Ureter (tissue), 1 donor: Measurements from ENCODE around the gene FZD2. TPM values are rescaled to one million over a fixed set of nuclear protein-coding genes. Genes with fewer than 3 reads are reported as not detected.
A peak's percentile ranks its signal among the peaks of the same experiment; 100 is the strongest.
"Not testable (repeated sequence)": the region's sequence is repeated elsewhere in the genome, so short reads cannot be mapped to it uniquely, and the experiment has no call there.

Experiments
- DNase-seq: peaks from one replicate; pipeline ENCODE4 v3.0.0-alpha.2; 2020; ENCODE audit warnings: low spot score
- total RNA-seq: library from RNA; stranded (reverse); gene quantifications from one replicate; pipeline ENCODE4 v1.2.4, GENCODE V29; 2023
- donor health status: DM: yes; HTN: yes; CAD: no.

FZD2 gene
- total RNA-seq, 1 donor from 2014 or later = 3.9 TPM

GRCh38 chr17:44575403-44575802 is 18.1 kb downstream of the FZD2 start:
- no peak for DNase-seq

GRCh38 chr17:44578947-44579346 is 21.7 kb downstream of the FZD2 start:
- DNase-seq = no peak

GRCh38 chr17:44581868-44582267 is 24.6 kb downstream of the FZD2 start:
- DNase-seq = no peak

GRCh38 chr17:44584443-44584842 is 27.2 kb downstream of the FZD2 start:
- DNase-seq = no peak

DNA sequence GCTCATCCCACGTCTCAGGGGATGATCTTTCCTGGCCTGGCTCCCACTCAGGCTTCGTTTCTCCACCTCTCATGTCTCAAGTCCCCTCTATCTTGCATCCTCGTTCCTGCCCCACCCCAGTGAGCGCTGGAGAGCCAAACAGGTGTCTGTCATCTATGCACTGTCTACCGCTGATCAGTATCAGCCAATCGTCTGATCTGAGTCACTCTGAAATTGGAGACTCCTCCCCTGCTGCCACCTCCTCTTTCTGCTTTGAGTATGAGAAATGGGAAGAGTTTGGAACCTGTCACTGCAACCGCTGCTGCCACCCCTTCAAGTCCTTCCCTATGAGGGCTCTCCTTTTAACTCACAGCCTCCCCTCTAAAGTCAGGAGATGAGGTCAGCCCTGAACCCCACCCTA is 28.0 kb downstream of the FZD2 start:
- DNase-seq = no peak

GRCh38 chr17:44587339-44587738 is 30.1 kb downstream of the FZD2 start:
- DNase-seq = peak; percentile 59

DNA sequence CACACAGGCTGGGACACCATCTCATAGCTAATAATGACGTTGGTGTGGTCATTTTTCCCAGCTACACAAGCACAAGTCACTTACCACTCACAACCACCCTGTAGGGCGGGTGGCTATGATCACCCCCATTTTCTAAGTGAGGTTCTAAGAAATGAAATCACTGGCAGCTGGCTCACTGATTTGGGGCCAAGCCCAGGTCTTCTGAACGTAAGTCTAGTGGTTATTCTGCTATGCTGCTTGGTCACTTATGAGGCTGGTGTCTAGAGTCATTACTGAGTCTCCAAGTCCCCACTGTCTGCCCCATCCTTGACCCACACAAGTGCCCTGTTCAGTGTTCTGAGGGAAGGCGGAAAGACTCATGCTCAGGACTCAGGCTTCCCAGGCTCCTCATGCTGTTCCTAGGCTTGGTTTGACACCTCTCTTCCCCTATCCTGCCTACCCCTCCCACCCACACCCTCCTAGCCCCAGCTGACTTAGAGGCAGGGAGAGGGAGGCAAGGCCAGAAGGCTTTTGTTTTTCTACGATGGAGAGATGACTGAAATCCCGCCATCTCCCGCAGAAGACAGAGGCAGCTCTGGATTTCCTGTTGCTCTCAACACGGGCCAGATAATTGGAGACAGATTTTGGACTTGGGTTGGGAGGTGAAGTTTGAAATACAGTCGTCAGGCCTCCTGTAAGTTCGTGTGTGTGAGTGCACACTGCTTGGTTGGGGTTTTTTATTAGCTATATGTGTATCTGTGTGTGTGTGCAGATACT is 32.2 kb downstream of the FZD2 start:
- DNase-seq = no peak

- DNase-seq = not testable (repeated sequence)
Measured at GRCh38 chr17:44590072-44590462, 32.8 kb downstream of the FZD2 start.

DNA sequence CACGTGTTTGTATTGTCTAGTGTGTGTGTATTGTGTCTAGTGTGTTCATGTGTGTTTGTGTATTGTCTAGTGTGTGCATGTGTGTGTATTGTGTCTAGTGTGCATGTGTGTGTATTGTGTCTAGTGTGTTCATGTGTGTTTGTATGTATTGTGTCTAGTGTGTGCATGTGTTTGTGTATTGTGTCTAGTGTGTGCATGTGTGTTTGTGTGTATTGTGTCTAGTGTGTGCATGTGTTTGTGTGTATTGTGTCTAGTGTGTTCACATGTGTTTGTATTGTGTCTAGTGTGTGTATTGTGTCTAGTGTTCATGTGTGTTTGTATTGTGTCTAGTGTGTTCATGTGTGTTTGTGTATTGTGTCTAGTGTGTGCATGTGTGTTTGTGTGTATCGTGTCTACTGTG is 33.5 kb downstream of the FZD2 start:
- DNase-seq = not testable (repeated sequence)

GRCh38 chr17:44591206-44591605 is 33.9 kb downstream of the FZD2 start:
- no peak for DNase-seq

- DNase-seq = no peak
Measured at GRCh38 chr17:44593156-44593555, 35.9 kb downstream of the FZD2 start.

DNA sequence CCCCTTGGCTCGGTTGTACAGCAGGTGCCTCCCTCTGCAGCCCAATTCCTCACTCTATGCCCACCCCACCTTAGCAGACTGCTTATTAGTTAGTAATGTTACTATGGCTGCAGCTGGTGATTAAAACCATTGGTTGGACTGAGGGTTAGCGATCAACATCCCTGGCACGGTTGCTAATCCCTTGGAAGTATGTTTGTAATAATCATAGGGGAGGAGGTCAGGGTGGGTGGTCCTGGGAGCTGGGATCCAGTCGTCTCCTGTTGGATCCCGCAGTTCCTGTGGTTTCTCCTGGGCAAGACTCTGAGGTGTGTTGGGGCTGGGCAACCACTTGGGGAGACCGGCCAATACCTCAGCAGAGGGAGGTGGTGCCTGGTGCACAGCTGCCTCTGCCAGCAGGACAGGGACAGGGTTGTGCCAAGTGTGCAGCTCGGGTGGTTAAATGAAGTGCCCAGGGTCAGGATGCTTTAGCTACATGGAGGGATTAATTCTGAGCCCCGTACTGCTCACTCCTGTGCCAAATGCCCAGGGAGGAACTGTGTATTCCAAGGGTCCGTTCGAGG is 38.0 kb downstream of the FZD2 start:
- no peak for DNase-seq

DNA sequence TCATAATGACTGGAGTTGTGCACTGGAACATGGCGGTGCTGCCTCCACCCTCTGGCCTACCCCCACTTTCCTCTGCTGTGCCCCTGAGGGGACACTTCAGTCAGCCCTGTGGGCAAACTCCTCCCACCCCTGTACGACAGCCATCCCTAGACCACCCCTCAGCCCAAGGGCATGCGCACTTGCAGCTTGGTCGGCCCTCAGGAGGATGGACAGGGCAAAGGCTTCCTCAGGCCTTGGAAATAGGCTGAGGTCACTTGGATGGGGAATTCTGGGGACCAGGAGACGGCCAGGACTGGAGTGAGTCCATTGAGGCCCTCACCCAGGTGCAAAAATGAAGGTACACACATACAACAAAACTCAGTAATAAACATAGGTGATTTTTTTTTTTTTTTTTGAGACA is 41.0 kb downstream of the FZD2 start:
- DNase-seq = no peak

GRCh38 chr17:44598932-44599297 is 41.6 kb downstream of the FZD2 start:
- no peak for DNase-seq

- peak; percentile 77 for DNase-seq
Measured at GRCh38 chr17:44599298-44600175, 42.3 kb downstream of the FZD2 start.

GRCh38 chr17:44601539-44601938 is 44.3 kb downstream of the FZD2 start:
- no peak for DNase-seq

DNA sequence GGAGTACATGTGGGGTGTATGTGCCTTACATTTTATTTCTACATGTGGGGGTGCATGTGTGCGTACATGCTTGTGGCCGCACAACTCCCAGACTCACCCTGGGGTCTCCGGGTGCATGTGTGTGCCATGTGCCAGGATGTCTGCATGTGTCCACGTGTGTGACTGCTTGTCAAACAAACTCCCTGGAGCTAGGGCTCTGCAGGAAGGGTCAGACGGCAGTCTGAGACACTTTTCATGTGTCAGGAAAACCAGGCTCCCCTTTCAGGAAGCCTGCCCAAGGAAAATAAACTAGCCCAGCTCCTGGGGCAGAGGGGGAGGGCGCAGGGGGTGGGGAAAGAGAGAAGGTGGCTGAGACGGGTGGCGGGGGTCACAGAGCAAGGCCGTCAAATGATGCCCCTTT is 44.7 kb downstream of the FZD2 start:
- DNase-seq = no peak

DNA sequence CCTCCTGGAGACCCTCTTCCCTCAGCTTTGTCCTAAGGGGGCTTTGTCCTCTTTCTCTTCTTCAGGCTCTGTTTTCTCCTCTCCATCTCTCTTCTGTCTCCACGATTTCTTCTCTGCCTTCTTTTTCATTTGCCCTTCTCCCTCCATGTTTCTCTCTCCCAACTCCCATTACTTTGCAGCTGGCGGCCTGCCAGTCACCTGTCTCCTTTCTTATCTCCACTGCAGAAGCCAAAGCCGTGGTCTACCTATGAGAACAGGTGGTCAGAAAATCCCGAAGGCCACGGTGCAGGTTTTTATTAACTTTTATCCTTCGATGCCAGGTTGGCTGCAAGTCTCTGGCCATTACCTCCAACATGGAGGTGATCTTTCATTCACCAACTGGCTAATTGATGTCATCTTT is 45.1 kb downstream of the FZD2 start:
- no peak for DNase-seq

GRCh38 chr17:44602970-44603369 is 45.7 kb downstream of the FZD2 start:
- no peak for DNase-seq

DNA sequence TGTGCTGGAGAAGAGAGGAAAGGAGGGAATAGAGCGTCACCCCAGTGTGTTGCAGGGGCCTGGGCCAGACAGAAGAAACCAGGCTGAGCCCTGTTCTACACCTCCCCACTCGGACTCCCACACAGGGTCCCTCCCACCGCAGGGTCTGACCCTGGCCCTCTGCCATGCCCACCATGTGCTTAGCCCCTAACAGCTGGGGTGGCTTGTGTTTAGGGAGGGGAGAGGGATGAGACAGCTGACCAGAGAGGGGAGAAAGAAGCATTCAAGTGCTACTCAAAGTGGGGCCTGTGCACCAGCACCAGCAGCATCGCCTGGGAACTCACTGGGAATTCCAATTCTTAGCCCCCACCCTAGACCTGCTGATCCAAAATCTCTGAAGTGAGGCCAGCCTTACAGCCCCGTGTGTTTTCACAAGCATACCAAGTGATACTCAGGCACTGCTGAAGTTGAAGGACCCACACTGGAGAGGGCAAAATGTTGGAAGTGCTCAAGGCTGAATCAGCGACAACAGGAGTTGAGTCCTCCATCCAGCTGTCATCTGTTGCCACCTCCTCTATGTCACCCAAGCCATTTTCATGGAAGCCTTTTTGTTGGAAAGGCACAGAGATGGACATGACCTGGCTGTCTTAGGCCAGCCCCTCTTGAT is 47.0 kb downstream of the FZD2 start:
- DNase-seq = no peak

DNA sequence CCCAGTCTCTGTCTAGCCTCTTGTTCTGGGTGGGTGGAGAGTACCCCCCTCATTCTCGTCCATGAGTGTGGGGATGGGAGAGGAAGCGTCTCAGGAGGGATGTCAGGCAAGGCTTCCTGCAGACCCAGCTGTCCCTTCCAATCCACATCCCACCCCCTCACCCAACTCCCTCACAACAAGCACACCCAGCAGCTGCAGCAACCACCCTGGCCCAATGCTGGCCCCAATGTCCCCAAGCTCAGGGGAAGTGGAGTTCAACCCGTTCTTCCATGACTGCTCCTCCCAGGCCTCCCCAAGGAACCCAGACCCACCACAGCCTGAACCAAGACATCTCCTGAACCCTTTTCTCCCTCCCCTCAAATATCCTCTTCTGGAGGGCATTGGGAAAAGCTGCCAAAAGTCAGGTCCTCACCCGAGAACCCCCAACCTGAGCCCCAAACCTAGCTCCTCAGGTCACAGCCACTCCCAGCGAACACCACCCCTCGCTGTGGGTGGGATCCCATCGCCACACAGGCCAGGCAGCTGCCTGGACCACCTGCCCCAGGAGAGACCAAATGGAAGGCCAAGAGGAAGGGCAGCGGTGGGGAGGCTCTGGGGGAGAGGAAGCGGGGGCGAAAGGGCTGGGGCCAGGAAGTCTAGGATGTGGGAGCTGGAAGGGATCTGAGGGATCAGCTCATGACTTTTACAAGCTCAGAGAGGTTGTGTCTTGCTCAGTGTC is 47.6 kb downstream of the FZD2 start:
- DNase-seq = no peak

DNA sequence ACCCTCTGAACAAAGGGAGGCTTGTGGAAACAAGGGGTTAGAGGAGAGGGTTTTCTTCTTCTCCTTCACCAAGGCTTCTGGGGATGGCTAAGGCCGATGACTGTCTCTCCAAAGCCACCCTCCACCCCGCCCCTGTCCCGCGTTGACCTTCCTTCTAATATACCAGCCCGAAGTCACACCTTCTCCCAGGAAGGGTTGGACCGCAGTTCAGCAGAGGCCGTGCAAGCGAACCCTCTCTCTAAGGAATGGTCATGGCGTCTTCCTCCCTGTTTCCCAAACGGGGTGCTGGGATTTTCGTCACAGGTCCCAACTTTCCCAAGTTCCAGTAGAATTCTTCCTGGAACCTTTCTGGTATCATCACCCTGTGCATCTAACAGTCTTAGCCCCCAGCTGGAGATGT is 49.4 kb downstream of the FZD2 start:
- DNase-seq = no peak
